Stomach smooth muscle (tissue), 2 donors: ENCODE data around the gene RINT1.
A peak's percentile ranks its signal among the peaks of the same experiment; 100 is the strongest.

ENCODE experiments used
- H3K27ac ChIP-seq: one replicate; pipeline ENCODE4 v1.7.0; 2013; ENCODE audit warnings: mild to moderate bottlenecking, low read length, inconsistent platforms
- H3K27me3 ChIP-seq, 2 donors: one replicate each; pipeline ENCODE4 v1.7.0; 2013; ENCODE audit warnings: low read length in 2 of 2; ENCODE audit not compliant: insufficient read depth in 2 of 2, control insufficient read depth in 1 of 2
- H3K36me3 ChIP-seq, 2 donors: one replicate each; pipeline ENCODE4 v1.7.0; 2013; ENCODE audit warnings: low read length in 2 of 2; ENCODE audit not compliant: control insufficient read depth in 2 of 2, insufficient read depth in 2 of 2
- H3K4me1 ChIP-seq: one replicate; pipeline ENCODE4 v1.7.0; 2013; ENCODE audit warnings: low read length; ENCODE audit not compliant: control insufficient read depth, insufficient read depth
- H3K4me3 ChIP-seq, 2 donors: one replicate each; pipeline ENCODE4 v1.7.0; 2013; ENCODE audit warnings: low read length in 2 of 2
- H3K9ac ChIP-seq, 2 donors: one replicate each; pipeline ENCODE4 v1.7.0; 2013; ENCODE audit warnings: low read length in 2 of 2, mild to moderate bottlenecking in 1 of 2
- H3K9me3 ChIP-seq, 2 donors: one replicate each; pipeline ENCODE4 v1.7.0; 2013; ENCODE audit warnings: low read length in 2 of 2; ENCODE audit not compliant: control insufficient read depth in 2 of 2
- donor health status: healthy.
- donor health status: Pancreatic carcinoma.

Gene RINT1

GRCh38 chr7:105531792-105532671, at the start of gene RINT1:
Gene RINT1, plus strand, starts transcription at chr7:105532201. Its CDS starts 115 bp downstream, at chr7:105532316.
- peaks cover 10% of the 10 kb centered on the region for H3K4me1 ChIP-seq
- peak within 1 kb of the TSS; percentile 91 to 99 for H3K4me3 ChIP-seq
- no peaks in the 10 kb centered on the region for H3K27me3 ChIP-seq

GRCh38 chr7:105487579-105488571, 44.1 kb upstream of the RINT1 start:
- no peak overlapping the region for H3K27ac ChIP-seq
- H3K9ac ChIP-seq: no peak overlapping the region
- no peaks in the 10 kb centered on the region for H3K27me3 ChIP-seq
- no peaks in the 10 kb centered on the region for H3K9me3 ChIP-seq
- no peaks in the 10 kb centered on the region for H3K4me1 ChIP-seq
- H3K36me3 ChIP-seq: peaks cover 0 to 3% of the 10 kb centered on the region in 2 donors
- no peak overlapping the region for H3K4me3 ChIP-seq

More at GRCh38 chr7:105531792-105532671, at the start of gene RINT1:
- Histone ChIP-seq H3K36me3 (no peaks in the 10 kb centered on the region), H3K9ac (peak within 1 kb of the TSS; percentile 96 to 98), H3K27ac (peak within 1 kb of the TSS; percentile 75), H3K9me3 (no peaks in the 10 kb centered on the region)

- peaks cover 4% of the 10 kb centered on the region for H3K4me1 ChIP-seq
Observed at GRCh38 chr7:105489409-105489808, 42.6 kb upstream of the RINT1 start.

GRCh38 chr7:105493196-105493922, 38.6 kb upstream of the RINT1 start:
- Histone ChIP-seq H3K27me3 (no peaks in the 10 kb centered on the region), H3K9ac (peak overlapping the region; percentile 52 to 59), H3K4me1 (peaks cover 4% of the 10 kb centered on the region), H3K4me3 (peak overlapping the region; percentile 56 to 64), H3K27ac (peak overlapping the region; percentile 49), H3K9me3 (no peaks in the 10 kb centered on the region), H3K36me3 (no peaks in the 10 kb centered on the region)

More at GRCh38 chr7:105489409-105489808, 42.6 kb upstream of the RINT1 start:
- Histone ChIP-seq H3K9ac (no peak overlapping the region), H3K36me3 (peaks cover 0 to 3% of the 10 kb centered on the region in 2 donors), H3K9me3 (no peaks in the 10 kb centered on the region), H3K27ac (no peak overlapping the region), H3K4me3 (no peak overlapping the region), H3K27me3 (no peaks in the 10 kb centered on the region)

GRCh38 chr7:105493923-105494315, 38.1 kb upstream of the RINT1 start:
- peak overlapping the region; percentile 56 to 64 for H3K4me3 ChIP-seq

GRCh38 chr7:105496521-105496920, 35.5 kb upstream of the RINT1 start:
- no peak overlapping the region for H3K9ac ChIP-seq

More at GRCh38 chr7:105493923-105494315, 38.1 kb upstream of the RINT1 start:
- H3K9ac ChIP-seq: peak overlapping the region; percentile 55 to 59
- H3K27me3 ChIP-seq: no peaks in the 10 kb centered on the region
- peak overlapping the region; percentile 49 for H3K27ac ChIP-seq
- no peaks in the 10 kb centered on the region for H3K36me3 ChIP-seq
- no peaks in the 10 kb centered on the region for H3K9me3 ChIP-seq
- H3K4me1 ChIP-seq: peaks cover 4% of the 10 kb centered on the region

GRCh38 chr7:105497016-105497415, 35.0 kb upstream of the RINT1 start:
- no peak overlapping the region for H3K9ac ChIP-seq
- peaks cover 0 to 2% of the 10 kb centered on the region in 2 donors for H3K36me3 ChIP-seq
- no peak overlapping the region for H3K4me3 ChIP-seq
- H3K27ac ChIP-seq: no peak overlapping the region
- H3K27me3 ChIP-seq: no peaks in the 10 kb centered on the region
- no peaks in the 10 kb centered on the region for H3K9me3 ChIP-seq
- peaks cover 4% of the 10 kb centered on the region for H3K4me1 ChIP-seq

More at GRCh38 chr7:105496521-105496920, 35.5 kb upstream of the RINT1 start:
- Histone ChIP-seq H3K4me3 (no peak overlapping the region), H3K4me1 (peaks cover 4% of the 10 kb centered on the region), H3K27ac (no peak overlapping the region), H3K9me3 (no peaks in the 10 kb centered on the region), H3K27me3 (no peaks in the 10 kb centered on the region), H3K36me3 (peaks cover 0 to 2% of the 10 kb centered on the region in 2 donors)

GRCh38 chr7:105502173-105502572, 29.8 kb upstream of the RINT1 start:
- Histone ChIP-seq H3K4me1 (no peaks in the 10 kb centered on the region), H3K27ac (no peak overlapping the region), H3K9ac (no peak overlapping the region), H3K36me3 (peaks cover 0 to 4% of the 10 kb centered on the region in 2 donors), H3K9me3 (no peaks in the 10 kb centered on the region), H3K27me3 (no peaks in the 10 kb centered on the region), H3K4me3 (no peak overlapping the region)

GRCh38 chr7:105512415-105512814, 19.6 kb upstream of the RINT1 start:
- no peaks in the 10 kb centered on the region for H3K9me3 ChIP-seq
- H3K9ac ChIP-seq: no peak overlapping the region
- H3K36me3 ChIP-seq: peaks cover 0 to 3% of the 10 kb centered on the region in 2 donors
- H3K27ac ChIP-seq: no peak overlapping the region
- H3K4me1 ChIP-seq: no peaks in the 10 kb centered on the region
- no peaks in the 10 kb centered on the region for H3K27me3 ChIP-seq
- H3K4me3 ChIP-seq: no peak overlapping the region
